Measurements from ENCODE around the gene UGT2A1. TPM values are rescaled to one million over a fixed set of nuclear protein-coding genes. Genes with fewer than 3 reads are reported as not detected.

UGT2A1 gene
- total and polyA plus RNA-seq, 2 of the 8 experiments (the other 6 are each of a cell fraction or from before 2014, with no cell fraction given) = 0.19 TPM; not detected in 1

GRCh38 chr4:69584135-69584534, 68.9 kb downstream of the UGT2A1 start:
- DNase-seq (ENCODE audit: low read depth in 1 of 2, low spot score in 2 of 2) (no peak), FAIRE-seq (no peak)
- Histone ChIP-seq H3K27me3 (replicated peaks in 1 of 4; ENCODE audit: control insufficient read depth in 3 of 4, extremely low read depth in 1 of 4, insufficient read depth in 3 of 4, low read length in 3 of 4) (no peaks in the 10 kb centered on the region), H4K8ac (ENCODE audit: extremely low read depth, insufficient read depth, low read length) (no peak overlapping the region), H3K4me3 (ENCODE audit: extremely low read depth in 1 of 4, insufficient read depth in 2 of 4, low read depth in 3 of 4, low read length in 4 of 4) (no peak overlapping the region), H4K91ac (replicated peaks; ENCODE audit: insufficient read length, low read length) (no peak overlapping the region), H4K5ac (ENCODE audit: insufficient read length, low read depth, low read length) (no peak overlapping the region), H3K4ac (replicated peaks; ENCODE audit: insufficient read length, low read depth, low read length) (no peak overlapping the region), H2BK12ac (ENCODE audit: low read depth, low read length) (no peak overlapping the region), H3K18ac (ENCODE audit: extremely low read depth, low read length) (no peak overlapping the region), H2BK15ac (ENCODE audit: low read length) (no peak overlapping the region), H2BK20ac (ENCODE audit: low read length) (no peak overlapping the region), H3K79me2 (ENCODE audit: control insufficient read depth in 1 of 2, insufficient read depth in 2 of 2, low read length in 2 of 2) (no peaks in the 10 kb centered on the region), H3K4me2 (ENCODE audit: insufficient read depth in 1 of 2, low read depth in 2 of 2, low read length in 2 of 2) (no peak overlapping the region), H3K14ac (ENCODE audit: insufficient read length) (no peak overlapping the region), H3K4me1 (replicated peaks in 1 of 4; ENCODE audit: control insufficient read depth in 3 of 4, insufficient read depth in 4 of 4, low read length in 3 of 4) (no peaks in the 10 kb centered on the region), H3K36me3 (ENCODE audit: control insufficient read depth in 2 of 4, insufficient read depth in 4 of 4, low read length in 3 of 4) (no peaks in the 10 kb centered on the region), H2AFZ (ENCODE audit: low read length) (no peak overlapping the region), H4K20me1 (replicated peaks in 1 of 2; ENCODE audit: control insufficient read depth in 1 of 2, insufficient read depth in 2 of 2, low read length in 2 of 2) (no peaks in the 10 kb centered on the region), H2BK120ac (replicated peaks; ENCODE audit: low read depth, low read length) (no peak overlapping the region), H2BK5ac (ENCODE audit: low read depth, low read length) (no peak overlapping the region), H3K23ac (ENCODE audit: insufficient read length) (no peak overlapping the region), H3K9ac (replicated peaks in 1 of 4; ENCODE audit: extremely low read depth in 1 of 4, low read depth in 3 of 4, low read length in 3 of 4) (no peak overlapping the region; a peak in 1 of 7 replicates), H2AK5ac (ENCODE audit: low read depth, low read length) (no peak overlapping the region), H3K27ac (ENCODE audit: low read depth, low read length) (no peak overlapping the region), H3K79me1 (ENCODE audit: low read depth, low read length) (no peaks in the 10 kb centered on the region), H3K23me2 (ENCODE audit: low read depth, low read length) (no peaks in the 10 kb centered on the region), H3K9me3 (ENCODE audit: insufficient read depth in 2 of 2, low read depth in 1 of 2, low read length in 1 of 2) (no peaks in the 10 kb centered on the region), H3K56ac (replicated peaks; ENCODE audit: insufficient read length, low read depth, low read length) (no peak overlapping the region)
- POLR2A ChIA-PET (ENCODE audit: partially characterized antibody) = no interaction called here
- TF ChIP-seq SP4 (IDR thresholded peaks at IDR 0.05; ENCODE audit: low read length) (no peak), MAFK (IDR thresholded peaks at IDR 0.05; ENCODE audit: low read depth, low read length) (no peak), SIX5 (IDR thresholded peaks at IDR 0.05; ENCODE audit: low read depth, low read length) (no peak), KDM1A (IDR thresholded peaks at IDR 0.05; ENCODE audit: borderline replicate concordance, low read length) (no peak), PHF8 (conservative IDR thresholded peaks at IDR 0.05; ENCODE audit: low read depth, low read length) (no peak), SP1 (IDR thresholded peaks at IDR 0.05; ENCODE audit: low read depth, low read length) (no peak), RAD21 (IDR thresholded peaks at IDR 0.05 in 1 of 2, conservative IDR thresholded peaks at IDR 0.05 in 1 of 2; ENCODE audit: low read depth in 2 of 2, low read length in 2 of 2) (no peak)
- CTCF ChIA-PET (ENCODE audit: partially characterized antibody) = interaction anchor here (0.7 to 1.3 kb wide), 2 partner anchors 17 to 689 kb away, joined by 3 read pairs; no protein-coding TSS in a partner anchor
- 97% methylated on average over 5 of the region's 5 CpGs; no CpG with 5 or more reads in 1 of the 2 experiments for WGBS, 2 experiments (ENCODE audit: extremely low coverage in 1 of 2, insufficient coverage in 1 of 2, insufficient read length in 1 of 2, insufficient replicate concordance in 2 of 2, low coverage in 1 of 2, low lambda C conversion rate in 2 of 2, missing lambda C conversion rate in 1 of 2)

Data from H1 (cell line).